ENCODE data around the gene TNS1. TPM values are rescaled to one million over a fixed set of nuclear protein-coding genes. Genes with fewer than 3 reads are reported as not detected.

TNS1 gene
- total RNA-seq, 1 donor from 2014 or later, result 106 TPM

- no peak for DNase-seq (ENCODE audit: low read depth)
Measured at GRCh38 chr2:217916504-217917254, 86.1 kb downstream of the TNS1 start.

- DNase-seq (ENCODE audit: low read depth), result no peak
Measured at GRCh38 chr2:217915706-217916105, 87.1 kb downstream of the TNS1 start.

GRCh38 chr2:217914878-217915277, 87.9 kb downstream of the TNS1 start:
- no peak for DNase-seq (ENCODE audit: low read depth)

GRCh38 chr2:217914078-217914477, 88.7 kb downstream of the TNS1 start:
- DNase-seq (ENCODE audit: low read depth), result no peak

- DNase-seq (ENCODE audit: low read depth), result no peak
Measured at GRCh38 chr2:217913436-217913835, 89.4 kb downstream of the TNS1 start.

- no peak for DNase-seq (ENCODE audit: low read depth)
Measured at GRCh38 chr2:217912098-217913024, 90.4 kb downstream of the TNS1 start.

- no peak for DNase-seq (ENCODE audit: low read depth)
Measured at GRCh38 chr2:217911283-217912097, 91.3 kb downstream of the TNS1 start.

- no peak for DNase-seq (ENCODE audit: low read depth)
Measured at GRCh38 chr2:217910875-217911212, 92.0 kb downstream of the TNS1 start.

- DNase-seq (ENCODE audit: low read depth), result no peak
Measured at GRCh38 chr2:217909156-217909820, 93.5 kb downstream of the TNS1 start.

- no peak for DNase-seq (ENCODE audit: low read depth)
Measured at GRCh38 chr2:217908544-217908943, 94.3 kb downstream of the TNS1 start.

- no peak for DNase-seq (ENCODE audit: low read depth)
Measured at GRCh38 chr2:217907266-217907665, 95.5 kb downstream of the TNS1 start.

- no peak for DNase-seq (ENCODE audit: low read depth)
Measured at GRCh38 chr2:217906798-217907197, 96.0 kb downstream of the TNS1 start.

- no peak for DNase-seq (ENCODE audit: low read depth)
Measured at GRCh38 chr2:217905896-217906295, 96.9 kb downstream of the TNS1 start.

GRCh38 chr2:217905395-217905794, 97.4 kb downstream of the TNS1 start:
- DNase-seq (ENCODE audit: low read depth), result peak; percentile 85

GRCh38 chr2:217904614-217904965, 98.2 kb downstream of the TNS1 start:
- no peak for DNase-seq (ENCODE audit: low read depth)

- no peak for DNase-seq (ENCODE audit: low read depth)
Measured at GRCh38 chr2:217903859-217904613, 98.8 kb downstream of the TNS1 start.

GRCh38 chr2:217903142-217903858, 99.5 kb downstream of the TNS1 start:
- no peak for DNase-seq (ENCODE audit: low read depth)

GRCh38 chr2:217902379-217903141, 100.2 kb downstream of the TNS1 start:
- DNase-seq (ENCODE audit: low read depth), result peak; percentile 87

GRCh38 chr2:217901835-217902378, 100.9 kb downstream of the TNS1 start:
- peak; percentile 94 for DNase-seq (ENCODE audit: low read depth)

Data from myocyte (in vitro differentiated cells).